Stimulated activated CD4-positive, alpha-beta T cell treated with anti-CD3 and anti-CD28 coated beads, TNF-alpha, amount 100 ng/mL, for 24 hours (primary cell): ENCODE data around the gene TNFSF13B.
"Not testable (repeated sequence)": the region's sequence is repeated elsewhere in the genome, so short reads cannot be mapped to it uniquely, and the experiment has no call there.

ENCODE experiments used
- DNase-seq, 3 experiments: peaks; one replicate each; pipeline ENCODE4 v3.0.0-alpha.2; 2020; ENCODE audit warnings: low read depth in 3 of 3

TNFSF13B gene, protein sequence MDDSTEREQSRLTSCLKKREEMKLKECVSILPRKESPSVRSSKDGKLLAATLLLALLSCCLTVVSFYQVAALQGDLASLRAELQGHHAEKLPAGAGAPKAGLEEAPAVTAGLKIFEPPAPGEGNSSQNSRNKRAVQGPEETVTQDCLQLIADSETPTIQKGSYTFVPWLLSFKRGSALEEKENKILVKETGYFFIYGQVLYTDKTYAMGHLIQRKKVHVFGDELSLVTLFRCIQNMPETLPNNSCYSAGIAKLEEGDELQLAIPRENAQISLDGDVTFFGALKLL

DNA sequence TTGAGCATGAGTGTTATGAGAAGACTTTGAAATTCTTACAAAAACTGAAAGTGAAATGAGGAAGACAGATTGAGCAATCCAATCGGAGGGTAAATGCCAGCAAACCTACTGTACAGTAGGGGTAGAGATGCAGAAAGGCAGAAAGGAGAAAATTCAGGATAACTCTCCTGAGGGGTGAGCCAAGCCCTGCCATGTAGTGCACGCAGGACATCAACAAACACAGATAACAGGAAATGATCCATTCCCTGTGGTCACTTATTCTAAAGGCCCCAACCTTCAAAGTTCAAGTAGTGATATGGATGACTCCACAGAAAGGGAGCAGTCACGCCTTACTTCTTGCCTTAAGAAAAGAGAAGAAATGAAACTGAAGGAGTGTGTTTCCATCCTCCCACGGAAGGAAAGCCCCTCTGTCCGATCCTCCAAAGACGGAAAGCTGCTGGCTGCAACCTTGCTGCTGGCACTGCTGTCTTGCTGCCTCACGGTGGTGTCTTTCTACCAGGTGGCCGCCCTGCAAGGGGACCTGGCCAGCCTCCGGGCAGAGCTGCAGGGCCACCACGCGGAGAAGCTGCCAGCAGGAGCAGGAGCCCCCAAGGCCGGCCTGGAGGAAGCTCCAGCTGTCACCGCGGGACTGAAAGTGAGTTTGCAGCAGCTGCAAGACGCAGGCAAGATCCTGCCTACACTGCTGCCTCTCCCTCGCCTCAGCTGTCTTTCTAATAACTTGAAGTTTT lies at the start of gene TNFSF13B:
Gene TNFSF13B, plus strand, starts transcription at position 118 of the 728 bp plus-strand sequence. Its CDS starts 178 bp downstream, at position 296.
- DNase-seq = peak; percentile 14 to 38 (median 27)

DNA sequence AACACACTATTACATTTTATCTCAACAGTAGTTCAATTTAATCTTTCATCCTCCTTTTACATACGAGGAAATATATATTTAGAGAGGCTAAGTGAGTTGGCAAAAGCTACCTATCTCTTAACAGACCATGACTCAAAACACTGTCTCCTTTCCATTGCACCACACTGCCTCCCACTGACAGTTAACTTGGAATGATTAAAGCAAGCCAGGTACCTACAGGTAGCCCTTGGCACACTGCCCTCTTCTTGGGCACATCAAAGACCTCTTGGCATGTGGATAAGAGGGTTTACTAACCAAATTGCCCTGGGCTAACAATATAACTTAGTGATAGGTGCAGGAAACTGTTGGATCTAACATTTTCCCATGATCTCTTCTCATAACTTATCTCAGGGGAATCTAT lies 49.5 kb upstream of the TNFSF13B start:
- DNase-seq = no peak

DNA sequence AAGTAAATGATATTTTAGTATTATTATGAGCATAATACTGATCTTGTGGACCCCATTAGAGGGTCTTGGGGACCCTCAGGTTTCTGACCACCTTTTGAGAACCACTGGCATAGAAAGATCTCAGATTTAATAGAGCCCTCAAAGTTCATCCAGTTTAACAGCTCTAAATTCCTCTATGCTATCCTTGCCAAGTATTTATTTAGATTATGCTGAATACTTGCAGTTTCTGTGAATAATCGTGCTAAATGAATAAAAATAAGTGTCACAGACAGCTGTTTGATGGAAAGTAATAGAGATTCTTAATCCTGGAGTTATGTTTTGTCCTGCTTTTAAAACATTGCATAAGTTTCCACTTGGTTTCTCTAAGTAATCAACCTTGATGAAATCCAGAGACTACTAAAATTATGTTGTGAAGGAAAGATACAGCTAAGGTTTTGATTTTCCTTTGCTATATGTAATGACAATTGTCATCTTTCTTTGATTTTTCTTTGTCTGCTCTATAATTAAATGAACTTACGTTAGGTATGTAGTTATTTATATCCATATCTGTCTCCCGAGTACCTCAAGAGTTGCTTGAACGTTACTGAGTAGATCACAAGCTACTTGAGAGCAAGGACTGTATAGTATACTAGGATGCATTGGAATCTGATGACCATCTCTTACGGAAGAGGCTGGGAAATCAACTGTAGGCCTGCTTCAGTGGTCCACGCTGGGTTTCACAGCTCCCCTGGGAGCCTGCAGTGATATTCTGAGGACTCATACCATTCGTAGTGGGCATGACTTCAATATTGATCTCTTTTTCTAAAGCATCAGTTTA lies 45.6 kb upstream of the TNFSF13B start:
- DNase-seq = no peak

DNA sequence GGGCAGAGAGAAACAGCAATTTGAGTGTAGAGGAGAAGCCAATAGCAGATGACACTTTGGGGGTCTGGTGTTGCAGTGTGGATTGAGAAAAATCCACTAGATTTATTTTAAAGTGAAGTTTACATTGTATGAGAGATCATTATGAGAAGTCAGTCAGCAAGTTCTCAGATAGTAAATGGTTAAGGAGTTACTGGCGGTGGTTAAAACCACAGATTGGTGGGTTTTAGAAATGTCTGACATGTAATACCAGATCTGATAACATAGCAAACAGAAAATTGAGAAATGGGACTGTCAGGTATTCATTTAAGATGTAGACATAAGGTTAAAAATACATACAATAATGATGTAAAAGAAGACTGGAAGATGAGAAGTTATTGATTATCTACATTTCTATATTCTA lies 44.1 kb upstream of the TNFSF13B start:
- no peak for DNase-seq

DNA sequence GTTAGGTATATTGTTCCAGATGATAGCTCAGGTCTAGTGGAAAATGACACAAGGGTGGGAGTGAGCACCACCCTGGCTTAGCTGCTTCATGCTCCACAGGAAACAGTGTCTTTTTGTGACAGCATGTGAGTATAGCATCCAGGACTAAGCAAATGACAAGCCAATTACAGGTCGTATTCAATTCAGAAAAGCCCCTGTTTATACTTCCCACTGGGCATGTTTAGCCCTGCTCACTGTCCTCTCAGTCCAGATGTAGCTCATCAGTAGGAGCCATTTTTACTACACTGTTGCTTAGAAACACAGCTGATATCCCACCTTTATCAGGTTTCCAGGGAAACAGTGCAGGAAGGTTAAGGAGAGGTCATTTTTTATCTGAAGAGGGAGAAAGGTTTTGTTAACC lies 43.3 kb upstream of the TNFSF13B start:
- no peak for DNase-seq

DNA sequence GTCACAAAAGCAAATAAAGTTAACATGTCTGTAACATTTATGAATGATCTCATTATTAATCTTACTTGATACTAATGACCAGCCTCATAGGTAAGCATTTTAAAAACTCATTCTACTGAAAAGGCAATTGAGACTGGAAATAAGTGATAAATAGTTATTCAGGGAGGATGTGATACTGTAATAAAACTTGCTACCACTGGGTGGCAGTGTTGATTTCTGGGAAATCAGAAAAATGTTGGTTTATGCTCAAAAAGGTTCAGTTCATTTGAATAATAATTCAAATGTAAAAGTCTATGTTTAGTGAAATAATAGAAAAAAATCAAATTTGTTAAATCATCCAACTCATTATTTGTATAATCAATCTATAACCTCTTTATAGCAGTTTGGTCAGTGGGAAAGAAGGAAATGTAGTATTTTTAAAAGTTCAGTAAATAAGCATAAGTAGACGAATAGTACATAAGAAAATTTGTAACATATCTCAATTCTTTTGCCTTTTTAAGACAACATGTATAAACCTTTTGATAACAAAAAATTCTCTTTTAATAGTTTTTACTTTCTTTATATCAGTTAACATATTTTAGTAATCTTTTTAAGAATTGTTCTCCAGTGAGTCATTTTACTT lies 41.8 kb upstream of the TNFSF13B start:
- DNase-seq = no peak

DNA sequence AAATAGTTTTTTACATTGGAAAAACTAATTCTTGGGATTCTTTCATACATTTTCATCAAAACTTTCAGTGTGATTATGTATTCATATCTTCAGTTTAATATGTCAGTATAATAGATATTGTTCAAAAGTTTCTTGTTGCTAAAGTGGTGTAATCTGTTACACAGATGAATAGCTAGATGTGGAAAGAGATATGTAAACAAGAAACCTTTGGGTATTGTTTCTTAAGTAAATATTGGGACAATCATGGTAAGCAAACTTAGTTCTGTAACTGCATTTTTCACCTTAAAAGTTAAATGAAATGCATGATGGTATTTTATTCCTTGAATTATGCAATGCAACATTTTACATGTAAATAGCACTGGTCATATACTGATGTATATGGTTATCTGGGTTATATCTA lies 39.1 kb upstream of the TNFSF13B start:
- DNase-seq = no peak

DNA sequence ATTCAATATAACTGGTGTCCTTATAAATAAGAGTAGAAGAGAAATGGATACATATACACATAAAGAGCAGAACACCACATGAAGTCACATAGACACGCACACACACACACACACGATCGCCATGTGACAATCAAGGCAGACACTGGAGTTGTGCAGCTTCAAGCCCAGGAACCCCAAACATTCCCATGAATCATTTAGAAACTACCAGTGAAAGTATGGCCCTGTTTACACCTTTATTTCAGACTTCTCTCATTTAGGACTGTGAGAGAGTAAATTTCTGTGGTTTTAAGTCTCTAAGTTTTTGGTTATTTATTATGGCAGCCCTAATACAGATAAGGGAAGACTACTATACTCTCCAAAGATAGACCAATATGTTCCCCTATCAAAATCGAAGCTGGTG lies 20.4 kb upstream of the TNFSF13B start:
- DNase-seq = no peak

DNA sequence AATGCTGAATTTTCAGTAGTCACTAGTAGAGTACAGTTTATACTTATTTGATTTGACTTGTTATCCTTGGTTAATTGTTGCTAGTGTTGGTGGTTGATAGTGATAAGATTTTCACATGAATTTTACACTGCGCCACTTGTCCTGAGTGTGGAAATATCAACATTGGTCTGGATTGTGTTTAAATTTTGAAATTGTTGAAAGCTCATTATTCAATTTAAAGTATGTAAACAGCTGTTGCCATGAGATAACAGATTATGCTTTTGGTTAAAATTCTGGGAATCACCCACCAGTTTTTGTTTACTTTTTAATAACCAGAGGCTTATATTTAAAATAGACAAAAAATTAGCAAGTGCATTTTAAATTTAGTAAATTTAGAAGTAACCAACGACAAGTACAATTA lies 12.3 kb upstream of the TNFSF13B start:
- DNase-seq = no peak

DNA sequence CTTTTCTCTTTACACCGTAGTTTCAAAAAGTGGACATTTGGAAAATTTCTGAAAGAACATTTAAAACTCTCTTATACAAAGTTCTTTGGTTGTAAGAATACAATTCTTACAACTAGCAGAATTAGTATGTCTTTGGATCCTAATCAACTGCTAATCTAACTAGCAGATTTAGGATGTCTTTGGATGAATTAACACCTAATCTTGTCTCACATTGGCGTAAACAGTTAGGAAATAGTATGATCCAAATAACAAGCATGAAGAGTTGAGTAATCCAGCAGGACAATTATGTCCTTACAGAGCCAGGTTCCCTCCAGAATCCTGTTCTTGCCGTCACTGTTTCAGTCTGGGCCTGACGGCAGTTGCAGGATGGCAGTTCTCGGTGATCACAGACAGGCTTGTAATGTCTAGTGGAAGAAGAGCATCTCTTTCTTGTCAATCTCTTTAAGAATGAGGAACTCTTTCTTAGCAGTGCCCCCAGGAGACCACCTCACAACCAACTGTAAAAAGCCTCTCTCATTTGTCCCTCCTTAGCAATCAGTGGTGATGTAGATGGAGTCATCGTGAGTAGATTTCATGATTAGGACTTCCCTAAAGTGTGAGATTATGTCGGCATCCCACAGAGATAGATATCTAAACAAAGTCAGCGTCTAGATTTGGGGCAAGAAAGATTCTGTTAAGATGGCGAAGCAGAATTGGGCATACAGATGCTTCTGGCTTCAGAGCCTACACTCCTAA lies 5.7 kb upstream of the TNFSF13B start:
- DNase-seq = no peak

DNA sequence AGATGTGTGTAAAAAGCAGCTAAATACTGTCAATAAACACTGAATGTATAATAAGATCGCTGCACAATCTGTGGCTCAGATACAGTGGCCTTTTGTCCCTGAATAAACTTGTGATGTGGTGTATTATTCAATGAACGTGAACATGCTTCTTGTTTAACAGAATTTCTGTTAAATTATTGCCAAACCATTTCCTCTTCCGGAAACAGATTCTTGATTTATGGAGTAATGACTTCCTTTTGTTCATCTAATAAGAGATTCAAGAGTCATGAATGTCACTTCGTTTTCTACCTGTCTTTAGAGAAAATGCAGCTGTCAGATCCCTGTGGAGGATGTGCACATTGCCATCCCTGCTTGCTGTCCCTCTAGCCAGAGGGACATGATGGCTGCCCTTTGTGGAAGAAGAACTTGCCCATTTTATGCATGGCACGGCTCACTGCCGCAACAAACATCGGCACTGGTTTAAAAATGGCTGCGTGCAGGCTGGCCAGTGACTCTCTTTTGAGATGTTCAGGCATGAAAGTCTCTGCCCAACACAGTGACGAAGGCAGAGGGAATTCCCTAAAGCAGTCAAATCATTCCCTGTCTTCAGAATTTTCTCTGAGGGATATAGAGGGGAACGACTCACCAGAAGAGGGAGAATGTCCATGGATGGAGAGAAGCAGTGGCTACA lies 3.1 kb upstream of the TNFSF13B start:
- DNase-seq = no peak

DNA sequence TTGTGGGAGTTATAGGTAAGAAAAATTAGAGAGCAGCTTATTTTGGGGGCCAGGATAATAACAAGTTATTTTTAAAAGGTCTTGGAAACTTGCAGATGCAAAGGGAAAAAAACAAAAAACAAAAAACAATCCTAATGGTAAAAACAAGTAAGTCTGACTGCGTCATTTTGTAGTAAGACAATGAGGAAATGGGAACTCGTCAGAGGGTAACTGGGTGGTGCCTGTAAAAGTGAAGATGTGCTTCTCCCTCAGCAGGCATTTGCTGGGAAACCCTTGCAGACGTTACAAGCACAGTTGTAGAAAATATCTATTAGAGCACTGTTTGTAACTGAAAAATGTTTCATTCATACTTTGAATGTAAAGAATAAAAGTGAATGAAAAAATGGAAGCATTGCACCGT lies 2.2 kb upstream of the TNFSF13B start:
- no peak for DNase-seq

DNA sequence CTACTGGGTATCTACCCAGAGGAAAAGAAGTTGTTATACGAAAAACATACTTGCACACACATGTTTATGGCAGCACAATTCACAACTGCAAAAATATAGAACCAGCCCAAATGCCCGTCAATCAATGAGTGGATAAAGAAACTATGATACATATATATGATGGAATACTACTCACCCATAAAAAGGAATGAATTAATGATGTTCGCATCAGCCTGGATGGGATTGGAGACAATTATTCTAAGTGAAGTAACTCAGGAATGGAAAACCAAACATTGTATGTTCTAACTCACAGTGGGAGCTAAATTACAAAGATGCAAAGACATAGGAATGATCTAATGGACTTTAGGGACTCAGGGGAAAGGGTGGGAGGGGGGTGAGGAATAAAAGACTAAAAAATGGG lies 1.7 kb upstream of the TNFSF13B start:
- DNase-seq = not testable (repeated sequence)

DNA sequence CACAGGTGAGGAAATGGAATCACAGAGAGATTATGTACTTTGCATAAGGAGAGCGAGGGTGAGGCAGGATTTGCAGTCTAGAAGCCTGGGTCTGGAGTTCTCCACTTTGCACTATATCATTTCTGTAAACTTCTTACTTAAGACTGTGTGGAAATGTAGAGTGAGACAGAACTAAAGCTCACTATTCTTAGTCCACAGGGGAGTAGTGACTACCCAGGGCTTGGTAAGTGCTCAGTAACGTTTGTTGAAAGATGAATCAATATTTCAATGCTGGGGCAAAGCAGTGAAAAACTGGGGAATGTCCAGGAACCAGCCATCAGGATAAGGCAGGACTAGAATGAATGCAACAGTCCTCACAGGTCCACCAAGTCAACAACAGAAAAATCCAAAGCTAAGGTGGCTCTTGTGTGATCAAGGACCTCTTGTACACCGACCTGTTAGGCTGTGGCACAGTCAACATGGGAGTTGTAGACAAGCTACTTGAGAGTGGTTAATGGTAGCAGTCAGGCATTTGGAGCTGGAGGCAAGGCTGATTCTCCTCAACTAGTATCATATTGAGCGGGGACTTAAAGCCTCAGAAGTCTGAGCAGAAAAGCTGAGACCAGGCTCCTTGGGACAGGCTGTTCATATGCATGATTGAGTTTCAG lies 929 bp upstream of the TNFSF13B start:
- no peak for DNase-seq

DNA sequence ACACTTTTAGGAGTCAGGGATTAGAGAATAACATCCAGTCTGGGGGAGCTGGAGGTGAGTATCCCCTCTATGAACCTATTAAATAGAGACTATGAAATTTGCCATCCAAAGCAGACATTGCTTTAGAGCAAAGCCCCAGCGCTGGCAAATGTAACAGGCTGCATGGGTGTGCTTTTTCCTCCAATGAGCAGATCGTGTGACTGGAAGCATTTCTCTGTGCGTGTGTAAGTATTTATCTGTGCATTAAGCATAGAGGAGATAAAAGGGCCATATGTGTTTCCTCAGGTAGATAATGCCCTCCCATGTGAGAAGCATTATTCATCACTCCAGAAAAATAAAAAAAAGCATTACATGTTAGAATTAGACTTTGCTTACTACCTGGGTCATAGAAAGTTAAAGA lies 924 bp downstream of the TNFSF13B start:
- DNase-seq = no peak

DNA sequence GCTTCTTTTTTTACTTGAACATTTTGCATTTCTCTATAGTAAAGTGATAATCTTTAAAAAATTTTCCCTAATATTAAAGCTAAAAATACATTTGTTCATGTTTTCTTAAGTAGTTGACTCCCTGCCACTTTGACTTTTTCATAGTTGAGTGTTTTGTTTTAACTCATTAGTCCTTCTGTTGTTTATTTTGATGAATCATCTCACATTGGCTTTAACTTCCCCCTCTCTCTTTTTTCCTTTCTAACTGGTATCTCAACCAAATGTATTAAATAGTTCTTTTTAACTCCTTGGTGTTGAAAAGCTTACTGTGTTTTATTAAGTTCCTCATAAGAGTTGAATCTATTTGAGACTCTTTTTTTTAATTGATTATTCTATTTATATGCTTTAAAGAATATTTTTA lies 2.8 kb downstream of the TNFSF13B start:
- no peak for DNase-seq

DNA sequence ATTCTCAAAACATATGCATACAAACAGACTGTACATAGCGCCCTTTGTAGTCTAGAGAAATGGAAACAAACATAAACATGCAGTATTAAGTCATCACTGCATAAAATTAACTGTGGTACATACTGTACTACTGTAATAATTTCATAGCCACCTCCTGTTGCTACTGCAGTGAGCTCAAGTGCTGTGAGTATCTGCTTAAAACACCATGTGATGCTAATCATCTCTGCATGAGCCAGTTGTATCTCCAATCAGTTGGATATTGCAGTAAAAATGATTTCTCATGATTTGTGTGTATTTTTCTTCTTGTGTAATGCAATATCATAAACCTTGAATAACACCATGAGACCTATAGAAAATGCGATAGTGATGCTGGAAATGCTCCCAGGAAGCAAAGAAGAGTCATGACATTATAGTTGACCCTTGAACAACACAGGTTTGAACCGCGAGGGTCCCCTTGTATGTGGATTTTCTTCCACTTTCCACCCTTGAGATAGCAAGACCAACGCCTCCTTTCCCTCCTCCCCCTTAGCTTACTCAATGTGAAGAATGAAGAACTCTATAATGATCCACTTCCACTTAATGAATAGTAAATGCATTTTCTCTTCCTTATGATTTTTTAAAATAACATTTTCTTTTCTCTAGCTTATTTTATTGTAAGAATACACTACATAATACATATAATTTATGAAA lies 4.1 kb downstream of the TNFSF13B start:
- no peak for DNase-seq

DNA sequence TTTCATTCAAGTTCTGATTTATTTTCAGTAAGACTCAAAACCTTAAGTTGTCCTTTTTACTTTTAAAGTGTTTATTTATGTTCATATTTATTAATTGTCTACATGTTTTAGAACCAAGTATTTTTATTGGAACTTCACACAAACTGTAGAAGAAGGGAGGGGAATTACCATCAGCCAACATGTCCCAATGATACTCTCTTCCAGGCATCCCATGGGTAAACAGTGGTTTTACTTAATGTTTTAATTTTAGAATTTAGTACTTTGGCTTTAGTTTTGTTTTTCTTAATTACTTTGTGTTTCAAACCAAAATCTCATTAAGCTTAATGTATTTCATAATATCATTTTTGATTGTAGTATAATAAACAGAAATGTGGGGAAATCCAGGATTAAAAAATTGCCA lies 5.2 kb downstream of the TNFSF13B start:
- no peak for DNase-seq

DNA sequence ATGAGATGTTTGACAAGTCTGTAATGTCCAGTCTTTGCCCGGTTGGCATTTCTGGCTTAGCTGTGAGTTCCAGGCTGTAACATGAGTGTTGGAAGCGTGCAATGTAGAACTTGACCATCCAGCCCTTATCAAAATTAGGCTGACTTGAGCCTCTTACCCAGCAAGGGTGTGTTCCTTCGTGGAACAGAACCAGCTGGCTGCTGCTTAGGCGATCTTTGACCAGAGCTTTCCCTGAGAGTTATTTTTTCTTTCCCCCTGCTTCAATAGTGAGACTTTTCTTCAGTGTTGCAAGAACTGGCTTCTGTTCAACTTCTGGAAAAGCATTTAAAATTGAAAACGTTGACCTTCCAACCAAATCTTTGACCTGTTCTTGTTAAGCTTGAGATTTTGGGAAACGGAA lies 6.5 kb downstream of the TNFSF13B start:
- no peak for DNase-seq

DNA sequence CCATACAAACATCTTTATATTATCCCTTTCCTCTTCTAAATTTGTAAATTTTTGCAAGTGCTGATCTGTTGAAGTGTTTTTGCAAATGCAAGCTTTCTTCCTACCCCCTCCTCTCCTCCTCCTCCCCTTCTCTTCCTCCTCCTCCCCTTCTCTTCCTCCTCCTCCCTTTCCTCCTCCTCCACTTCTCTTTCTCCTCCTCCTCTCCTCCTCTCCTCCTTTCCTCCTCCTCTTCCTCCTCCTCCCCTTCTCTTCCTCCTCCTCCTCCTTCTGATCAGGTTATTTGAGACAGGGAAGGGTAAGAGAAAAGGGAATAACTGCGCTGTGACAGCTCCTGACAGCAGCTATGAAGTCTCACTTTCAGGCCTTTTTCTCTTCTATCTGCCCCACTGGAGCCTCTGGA lies 8.9 kb downstream of the TNFSF13B start:
- no peak for DNase-seq
